ENCODE results near the gene CENPQ. TPM values are rescaled to one million over a fixed set of nuclear protein-coding genes. Genes with fewer than 3 reads are reported as not detected.

Gene CENPQ
- total RNA-seq, 1 experiment from 2014 or later, result 5.5 TPM

DNA sequence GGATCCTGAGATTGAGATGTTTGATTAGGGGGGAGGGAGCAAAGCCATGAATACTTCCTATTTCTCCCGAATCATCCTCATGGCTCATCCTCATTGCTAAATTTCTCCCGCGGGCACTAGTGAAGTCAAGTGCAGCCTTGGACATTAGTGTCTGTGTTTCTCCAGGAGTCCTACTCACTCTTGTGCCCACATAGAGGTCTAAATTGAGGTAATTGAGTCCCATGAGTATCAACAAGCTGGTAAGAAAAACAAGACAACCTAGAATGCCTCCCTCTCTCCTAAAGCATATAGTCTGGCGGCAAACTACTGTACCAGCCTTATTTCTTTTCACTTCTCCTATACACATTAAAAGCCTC, 420 bp downstream of the CENPQ start:
- peak overlapping the region; percentile 99 to 100 for H3K4me3 ChIP-seq (ENCODE audit: low read depth in 2 of 2, low read length in 2 of 2)
- H3K27me3 ChIP-seq (ENCODE audit: control insufficient read depth, insufficient read depth, low read length), result no peaks in the 10 kb centered on the region
- POLR2A ChIA-PET, result interaction anchor here (0.6 kb wide), 1 partner anchor 16 kb away, joined by 6 read pairs; no protein-coding TSS in a partner anchor
- TF ChIP-seq POLR2AphosphoS5 (IDR thresholded peaks at IDR 0.05; ENCODE audit: low read depth, low read length) (no peak), SIN3A (IDR thresholded peaks at IDR 0.05; ENCODE audit: borderline replicate concordance, insufficient read depth, low read depth, low read length) (no peak), TCF7L2 (IDR thresholded peaks at IDR 0.05; ENCODE audit: low read depth, low read length) (no peak)
- TF ChIP-seq, protein P1, sequence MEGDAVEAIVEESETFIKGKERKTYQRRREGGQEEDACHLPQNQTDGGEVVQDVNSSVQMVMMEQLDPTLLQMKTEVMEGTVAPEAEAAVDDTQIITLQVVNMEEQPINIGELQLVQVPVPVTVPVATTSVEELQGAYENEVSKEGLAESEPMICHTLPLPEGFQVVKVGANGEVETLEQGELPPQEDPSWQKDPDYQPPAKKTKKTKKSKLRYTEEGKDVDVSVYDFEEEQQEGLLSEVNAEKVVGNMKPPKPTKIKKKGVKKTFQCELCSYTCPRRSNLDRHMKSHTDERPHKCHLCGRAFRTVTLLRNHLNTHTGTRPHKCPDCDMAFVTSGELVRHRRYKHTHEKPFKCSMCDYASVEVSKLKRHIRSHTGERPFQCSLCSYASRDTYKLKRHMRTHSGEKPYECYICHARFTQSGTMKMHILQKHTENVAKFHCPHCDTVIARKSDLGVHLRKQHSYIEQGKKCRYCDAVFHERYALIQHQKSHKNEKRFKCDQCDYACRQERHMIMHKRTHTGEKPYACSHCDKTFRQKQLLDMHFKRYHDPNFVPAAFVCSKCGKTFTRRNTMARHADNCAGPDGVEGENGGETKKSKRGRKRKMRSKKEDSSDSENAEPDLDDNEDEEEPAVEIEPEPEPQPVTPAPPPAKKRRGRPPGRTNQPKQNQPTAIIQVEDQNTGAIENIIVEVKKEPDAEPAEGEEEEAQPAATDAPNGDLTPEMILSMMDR (IDR thresholded peaks at IDR 0.05), result no peak
- TF ChIP-seq, protein P2, sequence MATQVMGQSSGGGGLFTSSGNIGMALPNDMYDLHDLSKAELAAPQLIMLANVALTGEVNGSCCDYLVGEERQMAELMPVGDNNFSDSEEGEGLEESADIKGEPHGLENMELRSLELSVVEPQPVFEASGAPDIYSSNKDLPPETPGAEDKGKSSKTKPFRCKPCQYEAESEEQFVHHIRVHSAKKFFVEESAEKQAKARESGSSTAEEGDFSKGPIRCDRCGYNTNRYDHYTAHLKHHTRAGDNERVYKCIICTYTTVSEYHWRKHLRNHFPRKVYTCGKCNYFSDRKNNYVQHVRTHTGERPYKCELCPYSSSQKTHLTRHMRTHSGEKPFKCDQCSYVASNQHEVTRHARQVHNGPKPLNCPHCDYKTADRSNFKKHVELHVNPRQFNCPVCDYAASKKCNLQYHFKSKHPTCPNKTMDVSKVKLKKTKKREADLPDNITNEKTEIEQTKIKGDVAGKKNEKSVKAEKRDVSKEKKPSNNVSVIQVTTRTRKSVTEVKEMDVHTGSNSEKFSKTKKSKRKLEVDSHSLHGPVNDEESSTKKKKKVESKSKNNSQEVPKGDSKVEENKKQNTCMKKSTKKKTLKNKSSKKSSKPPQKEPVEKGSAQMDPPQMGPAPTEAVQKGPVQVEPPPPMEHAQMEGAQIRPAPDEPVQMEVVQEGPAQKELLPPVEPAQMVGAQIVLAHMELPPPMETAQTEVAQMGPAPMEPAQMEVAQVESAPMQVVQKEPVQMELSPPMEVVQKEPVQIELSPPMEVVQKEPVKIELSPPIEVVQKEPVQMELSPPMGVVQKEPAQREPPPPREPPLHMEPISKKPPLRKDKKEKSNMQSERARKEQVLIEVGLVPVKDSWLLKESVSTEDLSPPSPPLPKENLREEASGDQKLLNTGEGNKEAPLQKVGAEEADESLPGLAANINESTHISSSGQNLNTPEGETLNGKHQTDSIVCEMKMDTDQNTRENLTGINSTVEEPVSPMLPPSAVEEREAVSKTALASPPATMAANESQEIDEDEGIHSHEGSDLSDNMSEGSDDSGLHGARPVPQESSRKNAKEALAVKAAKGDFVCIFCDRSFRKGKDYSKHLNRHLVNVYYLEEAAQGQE (IDR thresholded peaks at IDR 0.05; ENCODE audit: insufficient read depth in 1 of 2, low read depth in 2 of 2, low read length in 1 of 2), result no peak
- peak overlapping the region; percentile 87 for H3K27ac ChIP-seq (ENCODE audit: low read length)
- intact Hi-C loops (cut with micrococcal nuclease; ENCODE audit: unreplicated experiment) (no loop called here), in situ Hi-C loops (cut with HindIII; ENCODE audit: low pct_unique_long_range_greater_than_20kb, low sequenced_read_pairs) (no loop called here)
- H3K9me3 ChIP-seq (ENCODE audit: control insufficient read depth, insufficient read depth, low read depth, low read length), result no peaks in the 10 kb centered on the region
- ATAC-seq (peak; percentile 44), DNase-seq (ENCODE audit: low read depth, low spot score) (no peak)
- BruUV-seq (replicated peaks), result TSS peak; percentile 95
- peaks cover 8% of the 10 kb centered on the region; the same call in 1 of the 2 replicates for H3K36me3 ChIP-seq (ENCODE audit: control insufficient read depth, insufficient read depth, low read length)
- CTCF ChIA-PET, result no interaction called here
- peaks cover 10% of the 10 kb centered on the region; the same call in 1 of the 2 replicates for H3K4me1 ChIP-seq (ENCODE audit: control insufficient read depth, insufficient read depth, low read length)

DNA sequence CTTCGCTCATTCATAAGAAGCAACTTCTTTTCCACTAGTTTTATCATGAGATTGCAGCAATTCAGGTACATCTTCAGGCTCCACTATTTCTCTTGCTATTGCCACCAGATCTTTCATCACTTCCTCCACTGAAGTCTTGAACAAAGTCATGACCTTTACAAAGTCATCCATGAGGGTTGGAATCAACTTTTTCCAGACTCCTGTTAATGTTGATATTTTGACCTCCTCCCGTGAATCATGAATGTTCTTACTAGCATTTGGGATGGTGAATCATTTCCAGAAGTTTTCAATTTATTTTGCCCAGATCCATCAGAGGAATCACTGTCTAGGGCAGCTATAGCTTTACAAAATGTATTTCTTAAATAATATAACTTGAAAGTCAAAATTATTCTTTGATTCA, 1.5 kb downstream of the CENPQ start:
- no TSS peak for BruUV-seq (replicated peaks)
- Histone ChIP-seq H3K4me3 (ENCODE audit: low read depth in 2 of 2, low read length in 2 of 2) (no peak overlapping the region), H3K27ac (ENCODE audit: low read length) (no peak overlapping the region), H3K36me3 (ENCODE audit: control insufficient read depth, insufficient read depth, low read length) (peaks cover 8% of the 10 kb centered on the region; the same call in 1 of the 2 replicates), H3K9me3 (ENCODE audit: control insufficient read depth, insufficient read depth, low read depth, low read length) (no peaks in the 10 kb centered on the region), H3K4me1 (ENCODE audit: control insufficient read depth, insufficient read depth, low read length) (peaks cover 10% of the 10 kb centered on the region; the same call in 1 of the 2 replicates), H3K27me3 (ENCODE audit: control insufficient read depth, insufficient read depth, low read length) (no peaks in the 10 kb centered on the region)
- POLR2A ChIA-PET, result no interaction called here
- CTCF ChIA-PET, result no interaction called here
- ATAC-seq, result no peak
- TF ChIP-seq TCF7L2 (IDR thresholded peaks at IDR 0.05; ENCODE audit: low read depth, low read length), result no peak
- TF ChIP-seq, protein P2 (IDR thresholded peaks at IDR 0.05; ENCODE audit: insufficient read depth in 1 of 2, low read depth in 2 of 2, low read length in 1 of 2), result no peak
- no peak for TF ChIP-seq SIN3A (IDR thresholded peaks at IDR 0.05; ENCODE audit: borderline replicate concordance, insufficient read depth, low read depth, low read length)
- TF ChIP-seq POLR2AphosphoS5 (IDR thresholded peaks at IDR 0.05; ENCODE audit: low read depth, low read length), result no peak
- TF ChIP-seq, protein P1 (IDR thresholded peaks at IDR 0.05), result no peak
- DNase-seq (ENCODE audit: low read depth, low spot score), result no peak
- intact Hi-C loops (cut with micrococcal nuclease; ENCODE audit: unreplicated experiment), result no loop called here
- in situ Hi-C loops (cut with HindIII; ENCODE audit: low pct_unique_long_range_greater_than_20kb, low sequenced_read_pairs), result no loop called here

All from Panc1 (cell line).